ENCODE data around the gene FBXO28.

- no peak for TF ChIP-seq EZH2 (IDR thresholded peaks at IDR 0.05; ENCODE audit: borderline replicate concordance)
- no peak for TF ChIP-seq CTCF (IDR thresholded peaks at IDR 0.05; ENCODE audit: poor library complexity)
These were observed 74.4 kb downstream of the FBXO28 start for GRCh38 chr1:224188286-224188685.

Measured in hepatocyte (in vitro differentiated cells).